Fibroblast of peridontal ligament (primary cell): ENCODE data around the gene UBA1.

Experiments
- DNase-seq: peaks from one replicate; pipeline ENCODE4 v3.0.0-alpha.2; 2010; ENCODE audit errors: extremely low read depth

The UBA1 gene

DNA sequence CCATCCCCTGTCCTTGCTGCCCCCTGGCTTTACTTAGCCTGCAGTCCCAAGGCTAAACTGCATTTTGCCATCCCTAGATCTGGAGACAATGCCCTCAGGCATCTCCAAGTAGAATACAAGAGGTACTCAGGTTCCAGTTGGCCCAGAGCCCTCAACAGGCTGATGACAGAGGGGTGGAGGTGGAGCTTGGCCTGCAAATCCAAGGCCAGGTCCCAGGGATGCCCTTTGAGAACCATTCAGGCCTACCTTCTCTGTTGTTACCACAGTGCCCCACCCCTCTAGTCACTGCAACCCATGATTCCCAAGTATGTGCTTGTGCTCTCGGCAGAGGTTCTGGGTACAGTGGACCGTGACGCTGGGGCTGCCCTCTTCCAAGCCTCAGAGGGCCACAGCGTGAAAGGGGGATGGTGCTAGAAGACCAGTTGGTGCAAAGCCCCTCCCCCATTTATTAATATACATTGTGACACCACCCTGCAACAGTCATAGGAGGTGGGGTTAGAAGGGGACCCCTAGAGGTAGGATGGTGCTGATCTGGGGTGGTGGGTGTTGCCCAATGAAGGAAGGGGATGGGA is 6.4 kb upstream of the UBA1 start:
- DNase-seq = no peak

DNA sequence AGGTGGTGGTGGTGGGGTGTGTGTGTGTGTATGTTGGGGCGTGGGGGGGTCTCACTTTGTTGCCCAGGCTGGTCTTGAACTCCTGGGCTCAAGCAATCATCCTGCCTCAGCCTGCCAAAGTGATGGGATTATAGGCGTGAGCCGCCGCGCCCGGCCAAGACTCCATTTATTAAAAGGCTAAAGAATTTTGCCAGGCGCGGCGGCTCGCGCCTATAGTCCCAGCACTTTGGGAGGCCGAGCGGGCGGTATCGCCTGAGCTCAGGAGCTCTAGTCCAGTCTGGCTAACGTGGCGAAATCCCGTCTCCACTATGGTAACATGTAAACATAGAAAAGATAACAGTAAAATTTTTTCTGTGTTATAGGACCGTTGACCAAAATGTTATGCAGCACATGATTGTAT is 3.7 kb upstream of the UBA1 start:
- DNase-seq = no peak

DNA sequence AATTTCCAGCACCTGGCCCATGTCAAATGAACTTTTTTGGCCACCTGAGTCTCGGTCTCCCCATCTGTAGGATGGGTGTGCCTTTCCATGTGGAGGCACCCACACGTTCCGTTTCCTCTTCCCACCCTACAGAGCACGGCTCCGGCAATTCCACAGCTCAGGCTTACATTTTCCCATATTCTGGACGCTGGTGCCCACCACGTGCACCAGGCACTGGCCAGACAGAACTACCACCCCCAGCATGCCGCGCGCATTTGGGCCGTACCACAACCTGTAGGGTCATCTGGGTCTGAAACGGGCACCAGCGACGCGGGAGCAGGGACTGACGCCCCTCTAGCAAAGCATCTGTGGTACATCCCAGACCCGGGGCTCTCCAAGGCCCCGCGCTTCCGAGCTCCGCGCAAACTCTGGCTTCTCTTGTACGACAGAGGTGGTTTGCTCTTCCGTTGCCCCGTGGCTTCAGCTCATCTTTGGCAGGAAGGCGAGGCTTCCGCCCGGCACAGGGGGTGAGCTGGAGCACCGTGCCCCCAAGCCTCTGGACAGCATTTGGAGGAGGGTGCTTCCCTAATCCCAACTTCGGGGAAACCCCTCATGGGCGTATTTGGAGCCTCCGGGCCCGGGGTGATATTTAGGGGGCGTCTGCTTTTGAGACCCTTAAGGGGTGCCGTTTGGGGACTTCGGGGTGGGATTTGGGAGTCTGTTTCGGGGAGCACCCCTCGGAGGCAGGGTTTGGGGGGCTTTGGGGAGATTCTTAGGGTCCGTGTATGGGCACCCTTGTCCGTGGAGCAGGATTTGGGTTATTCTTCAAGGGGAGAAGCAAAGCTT is 3.0 kb upstream of the UBA1 start:
- peak; percentile 88 for DNase-seq

DNA sequence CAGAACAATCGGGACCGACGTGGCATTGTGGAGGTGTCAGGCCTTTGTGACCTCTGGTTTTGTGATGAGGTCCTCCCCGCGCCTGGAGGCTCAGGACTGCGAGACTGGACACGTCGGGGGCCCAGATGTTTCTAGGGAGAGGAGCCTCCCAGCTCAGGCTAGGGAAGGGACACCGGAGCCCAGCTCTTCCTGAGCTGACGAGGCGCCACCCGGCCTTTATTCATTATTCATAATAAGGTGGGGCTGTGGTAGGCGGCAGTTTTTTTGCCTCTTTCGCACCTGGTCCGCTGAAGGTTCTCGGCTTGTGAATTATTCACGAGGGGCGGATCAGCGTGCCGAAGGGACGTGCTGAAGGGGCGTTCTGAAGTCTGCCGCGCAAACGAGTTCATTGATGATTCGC is 2.3 kb upstream of the UBA1 start:
- no peak for DNase-seq

DNA sequence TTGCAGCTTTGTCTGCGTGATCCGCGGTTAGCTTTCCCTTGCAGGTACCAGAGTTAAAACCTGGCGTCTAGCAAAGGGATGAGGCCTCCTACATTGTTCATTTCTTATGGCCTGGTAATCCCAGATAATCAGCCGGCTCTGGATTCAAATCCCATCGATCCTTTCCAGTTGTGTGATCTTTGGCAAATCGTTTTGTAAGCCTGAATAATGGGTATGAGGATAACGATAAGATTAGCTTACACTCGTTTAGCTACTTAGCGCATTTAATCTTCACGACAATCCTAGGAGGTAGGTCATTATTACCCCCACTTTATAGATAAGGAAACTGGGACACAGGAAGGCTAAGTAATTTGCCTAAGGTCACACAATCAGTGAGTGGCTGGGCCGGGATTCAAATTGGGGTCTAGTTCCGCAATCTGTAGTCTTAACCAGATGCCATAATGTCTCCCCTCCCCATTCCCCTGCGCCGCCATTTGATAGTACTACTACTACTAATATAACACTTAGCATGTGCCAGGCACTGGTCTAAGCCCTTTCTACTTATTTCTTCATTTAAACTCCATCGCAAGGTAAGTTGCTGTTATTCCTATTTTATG is 1.7 kb upstream of the UBA1 start:
- no peak for DNase-seq

DNA sequence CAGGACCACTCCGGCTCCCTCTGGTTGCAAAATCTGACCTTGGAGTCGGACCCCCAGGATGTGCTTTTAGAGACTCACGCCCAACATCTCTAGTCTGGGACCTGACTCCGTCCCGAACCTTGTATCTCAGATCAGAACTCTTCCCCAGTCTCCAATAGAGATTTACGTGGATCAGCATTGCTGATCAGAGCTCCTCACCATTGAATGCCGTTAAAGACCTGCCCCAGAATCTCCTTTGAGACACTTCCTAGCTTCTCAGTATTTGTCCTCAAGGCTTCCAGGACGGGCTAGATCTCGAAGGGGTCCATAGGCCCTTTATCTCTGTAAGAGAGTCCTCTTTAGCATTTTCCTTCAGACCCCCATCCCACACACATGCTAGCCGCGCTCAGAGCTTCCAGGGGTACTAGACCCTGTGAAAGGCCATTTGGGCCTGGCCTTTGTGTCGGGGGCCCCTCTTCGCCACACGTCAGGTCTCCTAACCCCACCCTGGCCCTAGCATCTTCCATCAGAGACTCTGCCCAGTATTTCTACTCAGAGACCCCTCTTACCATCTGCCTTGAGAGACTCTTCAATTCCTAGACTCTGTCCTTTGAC is 662 bp downstream of the UBA1 start:
- DNase-seq = no peak

DNA sequence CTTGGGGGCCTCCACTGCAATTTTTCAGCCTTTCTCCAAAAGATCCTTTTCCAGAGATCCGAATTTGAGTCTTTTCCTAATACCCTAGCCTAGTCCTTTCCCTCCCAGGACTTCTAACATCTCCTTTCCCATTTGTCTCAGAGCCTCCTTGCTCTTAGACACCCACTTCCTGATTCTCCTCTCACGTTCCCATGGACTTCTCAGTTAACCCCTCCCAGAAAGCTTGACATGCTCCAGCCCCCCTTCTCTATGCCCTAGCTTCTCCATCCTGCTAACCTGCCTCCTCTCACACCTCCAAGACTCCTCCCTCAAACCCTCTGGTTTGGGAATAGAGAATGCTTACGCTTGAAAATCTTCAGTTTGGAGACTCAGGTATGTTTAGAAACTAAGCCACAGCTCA is 2.5 kb downstream of the UBA1 start:
- no peak for DNase-seq

DNA sequence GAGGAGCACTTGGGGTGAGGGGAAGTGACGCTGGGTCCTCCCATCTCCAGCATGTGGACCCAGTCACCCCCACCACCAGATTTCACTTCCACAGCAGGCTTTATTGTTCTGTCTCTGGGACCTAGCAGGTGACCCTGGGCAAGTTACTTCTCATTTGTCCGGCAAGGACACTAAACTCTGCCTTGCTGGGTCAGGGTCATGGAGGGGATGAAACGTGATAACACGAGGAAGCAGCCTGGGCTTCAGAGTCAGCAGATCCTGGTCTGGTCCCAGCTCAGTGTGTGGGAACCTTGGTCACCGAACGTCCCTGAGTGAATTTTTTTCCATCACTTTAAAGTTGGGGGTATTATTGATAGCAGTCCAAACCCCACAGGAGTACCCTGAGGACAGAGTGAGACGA is 3.9 kb downstream of the UBA1 start:
- no peak for DNase-seq

DNA sequence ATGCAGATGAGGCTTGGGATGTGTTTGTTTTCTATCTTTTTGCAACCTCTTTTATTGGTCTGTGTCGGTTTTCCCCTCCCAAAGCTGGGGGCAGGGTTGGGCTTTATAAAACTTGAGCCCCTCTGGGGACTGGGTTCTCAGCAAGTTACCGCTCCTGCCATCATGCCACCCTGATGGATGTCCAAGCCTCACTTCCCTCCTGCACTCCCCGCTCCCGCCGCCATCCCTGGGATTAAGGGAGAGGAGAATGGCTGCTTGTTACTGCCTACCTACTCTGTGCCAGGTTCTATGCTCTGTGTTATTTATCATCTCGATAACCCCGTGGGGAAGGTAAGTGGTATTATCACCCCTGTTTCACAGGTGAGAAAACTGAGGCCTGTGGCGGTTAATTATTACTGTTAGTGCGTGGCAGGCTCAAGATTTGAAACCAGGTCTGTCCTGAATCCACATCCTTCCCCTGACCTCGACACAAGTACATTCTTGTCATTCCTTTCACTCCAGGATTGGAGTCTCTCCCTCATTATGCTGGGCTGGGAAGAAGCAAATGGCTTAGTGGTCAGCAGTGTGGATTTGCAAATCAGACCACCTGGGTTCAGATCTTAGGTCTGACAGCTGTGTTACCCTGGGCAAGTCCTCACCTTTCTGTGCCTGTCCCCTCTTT is 4.5 kb downstream of the UBA1 start:
- DNase-seq = no peak

DNA sequence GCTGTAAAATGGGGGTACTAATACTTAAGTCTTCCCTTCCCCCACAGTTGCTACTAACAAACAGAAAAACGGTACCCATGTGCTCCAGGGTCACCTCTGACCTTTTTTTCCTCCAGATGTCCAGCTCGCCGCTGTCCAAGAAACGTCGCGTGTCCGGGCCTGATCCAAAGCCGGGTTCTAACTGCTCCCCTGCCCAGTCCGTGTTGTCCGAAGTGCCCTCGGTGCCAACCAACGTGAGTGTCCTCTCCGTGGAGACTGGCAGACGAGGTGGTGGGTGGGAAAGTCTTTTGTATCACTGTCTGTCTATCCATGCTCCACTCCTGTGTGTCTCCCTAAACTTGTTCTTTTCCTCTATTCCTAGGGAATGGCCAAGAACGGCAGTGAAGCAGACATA is 5.1 kb downstream of the UBA1 start:
- DNase-seq = no peak

DNA sequence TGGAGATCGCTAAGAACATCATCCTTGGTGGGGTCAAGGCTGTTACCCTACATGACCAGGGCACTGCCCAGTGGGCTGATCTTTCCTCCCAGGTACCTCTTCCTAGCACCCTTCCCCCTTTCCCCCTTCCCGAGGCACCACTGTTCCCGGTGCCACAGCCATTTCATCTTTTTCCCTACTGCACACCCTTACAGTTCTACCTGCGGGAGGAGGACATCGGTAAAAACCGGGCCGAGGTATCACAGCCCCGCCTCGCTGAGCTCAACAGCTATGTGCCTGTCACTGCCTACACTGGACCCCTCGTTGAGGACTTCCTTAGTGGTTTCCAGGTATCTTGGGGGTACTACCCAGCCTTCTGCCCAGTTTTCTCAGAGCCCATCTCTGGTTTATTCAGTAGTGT is 5.7 kb downstream of the UBA1 start:
- DNase-seq = no peak

DNA sequence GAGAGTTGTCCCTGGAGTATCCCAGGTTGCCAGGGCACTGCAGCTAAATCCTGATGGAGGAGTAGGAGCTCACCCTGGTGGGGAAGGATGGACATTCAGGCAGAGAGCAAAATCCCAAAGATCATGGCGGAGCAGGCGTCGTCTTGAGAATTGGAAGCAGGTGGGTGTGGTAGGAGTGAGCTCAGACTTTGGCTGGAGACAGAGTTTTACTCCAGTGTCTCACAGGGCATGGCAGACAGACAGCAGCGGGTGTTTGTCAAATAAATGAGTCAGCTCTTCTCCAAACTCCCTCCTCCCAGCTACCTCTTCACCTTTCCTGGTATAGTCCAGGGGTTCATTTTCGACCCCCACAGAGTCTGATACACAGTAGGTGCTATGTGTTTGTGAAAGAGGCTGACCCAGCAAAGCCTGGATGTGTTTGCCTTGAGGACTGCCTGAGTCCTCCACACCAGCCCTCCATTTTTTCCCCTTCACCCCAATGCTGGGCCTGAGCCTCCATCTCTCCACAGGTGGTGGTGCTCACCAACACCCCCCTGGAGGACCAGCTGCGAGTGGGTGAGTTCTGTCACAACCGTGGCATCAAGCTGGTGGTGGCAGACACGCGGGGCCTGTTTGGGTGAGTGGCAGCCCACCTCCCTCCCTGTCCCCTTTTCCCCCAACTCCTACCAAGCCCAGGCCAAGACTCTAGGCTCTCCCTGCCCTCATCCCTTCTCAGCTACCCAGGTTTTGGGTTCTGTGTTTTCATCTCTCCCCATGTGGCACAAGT is 6.9 kb downstream of the UBA1 start:
- peak; percentile 88 for DNase-seq

DNA sequence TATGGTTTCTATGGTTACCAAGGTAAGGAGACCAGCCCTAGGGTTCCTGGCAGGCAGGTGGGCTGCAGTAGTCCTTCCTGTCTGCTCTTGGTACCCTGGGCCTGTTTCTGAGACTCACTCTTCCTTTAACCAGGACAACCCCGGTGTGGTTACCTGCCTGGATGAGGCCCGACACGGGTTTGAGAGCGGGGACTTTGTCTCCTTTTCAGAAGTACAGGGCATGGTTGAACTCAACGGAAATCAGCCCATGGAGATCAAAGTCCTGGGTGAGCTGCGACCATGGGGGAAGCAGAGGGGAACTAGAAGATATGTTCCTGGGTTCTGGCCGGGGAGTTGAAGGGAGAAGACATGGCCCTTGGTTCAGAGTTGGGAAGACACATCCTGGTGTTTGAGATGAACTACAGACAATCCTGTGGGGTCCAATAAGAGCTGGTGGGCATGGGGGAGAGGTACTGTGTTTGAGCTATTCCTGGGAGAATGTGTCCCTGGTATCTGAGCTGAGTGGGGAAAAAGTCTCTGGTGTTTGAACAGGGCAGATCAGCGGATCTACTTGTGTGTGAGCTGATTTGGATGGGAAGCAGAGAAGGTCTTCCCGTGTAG is 7.8 kb downstream of the UBA1 start:
- DNase-seq = no peak

DNA sequence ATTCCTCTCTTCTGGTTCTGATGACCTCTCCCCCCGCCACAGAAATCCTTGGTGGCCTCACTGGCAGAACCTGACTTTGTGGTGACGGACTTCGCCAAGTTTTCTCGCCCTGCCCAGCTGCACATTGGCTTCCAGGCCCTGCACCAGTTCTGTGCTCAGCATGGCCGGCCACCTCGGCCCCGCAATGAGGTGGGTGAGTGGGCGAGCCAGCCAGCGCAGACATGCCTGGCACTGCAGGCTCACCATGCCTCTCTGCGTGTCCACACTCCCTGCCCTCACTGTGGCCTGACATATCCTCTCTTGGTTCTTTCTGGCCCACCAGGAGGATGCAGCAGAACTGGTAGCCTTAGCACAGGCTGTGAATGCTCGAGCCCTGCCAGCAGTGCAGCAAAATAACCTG is 8.7 kb downstream of the UBA1 start:
- no peak for DNase-seq

DNA sequence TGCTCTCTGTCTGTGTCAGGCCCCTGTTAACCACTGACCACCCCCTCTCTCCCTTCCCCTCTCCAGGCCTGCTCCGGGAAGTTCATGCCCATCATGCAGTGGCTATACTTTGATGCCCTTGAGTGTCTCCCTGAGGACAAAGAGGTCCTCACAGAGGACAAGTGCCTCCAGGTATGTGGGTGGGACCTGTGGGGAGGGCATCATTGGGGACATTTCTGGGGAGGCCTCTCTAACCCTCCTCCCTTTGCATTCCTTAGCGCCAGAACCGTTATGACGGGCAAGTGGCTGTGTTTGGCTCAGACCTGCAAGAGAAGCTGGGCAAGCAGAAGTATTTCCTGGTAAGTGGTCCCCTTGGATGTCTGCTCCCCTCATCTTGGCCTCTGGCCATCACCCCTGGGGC is 9.2 kb downstream of the UBA1 start:
- no peak for DNase-seq

DNA sequence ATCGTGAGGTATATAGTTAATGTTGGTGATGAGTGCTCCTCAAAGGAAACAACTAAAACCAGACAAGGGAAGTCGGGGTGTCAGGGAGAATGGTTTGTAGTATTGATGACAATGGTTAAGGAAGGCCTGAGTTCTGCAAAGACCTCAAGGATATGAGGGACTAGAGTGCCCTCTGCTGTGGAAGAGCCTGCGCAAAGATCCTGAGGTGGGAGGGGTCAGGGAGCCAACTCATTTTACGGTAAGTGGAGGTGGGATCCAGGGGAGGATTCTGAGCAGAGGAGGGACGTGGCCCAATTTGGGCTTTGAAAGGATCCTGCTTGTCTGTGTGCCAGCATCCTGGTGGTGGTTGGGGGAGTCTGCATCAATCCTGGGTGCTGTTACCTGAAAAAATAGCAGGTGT is 11.3 kb downstream of the UBA1 start:
- DNase-seq = no peak

DNA sequence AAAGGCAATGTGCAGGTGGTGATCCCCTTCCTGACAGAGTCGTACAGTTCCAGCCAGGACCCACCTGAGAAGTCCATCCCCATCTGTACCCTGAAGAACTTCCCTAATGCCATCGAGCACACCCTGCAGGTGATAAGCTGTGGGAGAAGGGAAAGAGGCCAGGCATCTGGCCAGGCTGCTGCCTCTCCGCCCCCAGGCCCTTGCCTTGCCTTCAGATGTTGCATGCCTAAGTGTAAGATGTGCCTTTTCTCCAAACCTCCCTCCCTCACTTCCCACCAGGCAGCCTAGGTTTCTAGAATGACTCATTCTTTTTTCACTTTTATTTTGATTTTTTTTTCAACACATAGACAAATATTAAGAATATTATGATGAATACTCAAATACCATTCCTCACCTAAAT is 12.7 kb downstream of the UBA1 start:
- DNase-seq = no peak

DNA sequence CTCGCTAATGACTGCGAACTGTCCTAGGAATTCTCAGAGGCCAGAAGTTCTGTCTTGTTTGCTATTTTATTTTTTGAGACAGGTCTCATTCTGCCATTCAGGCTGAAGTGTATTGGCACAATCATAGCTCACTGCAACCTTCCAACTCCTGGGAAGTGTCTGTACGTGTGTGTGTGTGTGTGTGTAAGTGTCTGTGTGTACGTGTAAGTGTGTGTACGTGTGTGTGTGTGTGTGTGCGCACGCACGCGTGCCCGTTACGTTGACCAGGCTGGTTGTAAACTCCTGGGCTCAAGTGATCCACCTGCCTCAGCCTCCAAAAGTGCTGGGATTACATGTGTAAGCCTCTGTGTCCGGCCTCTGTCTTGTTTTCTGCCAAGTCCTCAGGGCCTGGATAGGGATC is 14.5 kb downstream of the UBA1 start:
- no peak for DNase-seq

DNA sequence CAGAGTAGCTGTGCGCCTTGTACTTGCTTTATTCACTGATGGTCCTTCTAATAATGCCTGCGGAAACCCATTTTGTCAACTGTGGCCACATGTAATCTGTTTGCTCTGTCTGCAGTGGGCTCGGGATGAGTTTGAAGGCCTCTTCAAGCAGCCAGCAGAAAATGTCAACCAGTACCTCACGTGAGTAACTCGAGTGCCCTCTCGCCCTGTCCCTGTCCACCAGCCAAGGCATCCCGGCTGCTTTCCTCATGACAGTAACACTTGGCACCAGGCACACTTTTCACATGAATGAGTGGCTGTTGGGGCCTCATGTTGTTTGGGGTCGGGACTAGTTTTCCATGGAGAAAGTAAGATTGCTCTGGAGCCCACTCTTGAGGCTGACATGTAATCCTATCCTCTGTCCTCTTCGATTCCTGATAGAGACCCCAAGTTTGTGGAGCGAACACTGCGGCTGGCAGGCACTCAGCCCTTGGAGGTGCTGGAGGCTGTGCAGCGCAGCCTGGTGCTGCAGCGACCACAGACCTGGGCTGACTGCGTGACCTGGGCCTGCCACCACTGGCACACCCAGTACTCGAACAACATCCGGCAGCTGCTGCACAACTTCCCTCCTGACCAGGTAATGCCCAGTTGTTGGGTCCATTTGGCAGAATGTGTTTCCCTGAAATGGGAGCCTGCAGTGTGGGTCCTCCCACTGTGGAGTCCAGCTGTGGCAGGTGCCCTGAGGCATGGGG is 16.0 kb downstream of the UBA1 start:
- DNase-seq = no peak

DNA sequence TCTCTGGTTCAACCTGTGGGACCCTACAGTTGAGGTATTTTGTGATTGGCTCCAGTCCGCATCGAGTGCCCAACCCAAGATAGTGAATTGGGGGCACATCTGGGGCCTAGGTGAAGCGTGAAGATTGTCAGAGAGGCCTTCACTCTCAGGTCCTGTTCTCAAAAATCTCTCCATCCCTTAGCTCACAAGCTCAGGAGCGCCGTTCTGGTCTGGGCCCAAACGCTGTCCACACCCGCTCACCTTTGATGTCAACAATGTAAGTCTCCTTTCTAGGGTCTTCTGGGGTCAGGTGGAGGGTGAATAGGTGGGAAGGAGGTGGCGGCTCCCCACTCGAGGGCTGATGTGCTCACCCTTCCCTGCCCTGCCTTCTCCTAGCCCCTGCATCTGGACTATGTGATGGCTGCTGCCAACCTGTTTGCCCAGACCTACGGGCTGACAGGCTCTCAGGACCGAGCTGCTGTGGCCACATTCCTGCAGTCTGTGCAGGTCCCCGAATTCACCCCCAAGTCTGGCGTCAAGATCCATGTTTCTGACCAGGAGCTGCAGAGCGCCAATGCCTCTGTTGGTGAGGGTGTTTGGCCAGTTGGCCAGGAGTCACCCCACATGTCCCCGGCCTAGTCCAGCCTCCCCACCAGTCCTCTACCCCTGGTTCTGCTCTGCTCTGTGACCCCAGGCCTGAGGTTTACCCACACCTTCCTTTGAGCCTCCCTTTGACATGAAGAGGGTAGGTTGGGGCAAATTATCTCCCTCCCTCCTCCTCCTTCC is 17.2 kb downstream of the UBA1 start:
- DNase-seq = no peak
